ENCODE data around the gene GPR62.

- TF ChIP-seq, protein P1, sequence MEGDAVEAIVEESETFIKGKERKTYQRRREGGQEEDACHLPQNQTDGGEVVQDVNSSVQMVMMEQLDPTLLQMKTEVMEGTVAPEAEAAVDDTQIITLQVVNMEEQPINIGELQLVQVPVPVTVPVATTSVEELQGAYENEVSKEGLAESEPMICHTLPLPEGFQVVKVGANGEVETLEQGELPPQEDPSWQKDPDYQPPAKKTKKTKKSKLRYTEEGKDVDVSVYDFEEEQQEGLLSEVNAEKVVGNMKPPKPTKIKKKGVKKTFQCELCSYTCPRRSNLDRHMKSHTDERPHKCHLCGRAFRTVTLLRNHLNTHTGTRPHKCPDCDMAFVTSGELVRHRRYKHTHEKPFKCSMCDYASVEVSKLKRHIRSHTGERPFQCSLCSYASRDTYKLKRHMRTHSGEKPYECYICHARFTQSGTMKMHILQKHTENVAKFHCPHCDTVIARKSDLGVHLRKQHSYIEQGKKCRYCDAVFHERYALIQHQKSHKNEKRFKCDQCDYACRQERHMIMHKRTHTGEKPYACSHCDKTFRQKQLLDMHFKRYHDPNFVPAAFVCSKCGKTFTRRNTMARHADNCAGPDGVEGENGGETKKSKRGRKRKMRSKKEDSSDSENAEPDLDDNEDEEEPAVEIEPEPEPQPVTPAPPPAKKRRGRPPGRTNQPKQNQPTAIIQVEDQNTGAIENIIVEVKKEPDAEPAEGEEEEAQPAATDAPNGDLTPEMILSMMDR (IDR thresholded peaks at IDR 0.05) = no peak
- TF ChIP-seq POLR2A (IDR thresholded peaks at IDR 0.05) = no peak
These were observed 18.2 kb upstream of the GPR62 start for GRCh38 chr3:51937014-51937413.
